Stimulated activated CD4-positive, alpha-beta T cell treated with anti-CD3 and anti-CD28 coated beads, Interleukin-2, amount 100 ng/mL, for 48 hours (primary cell): ENCODE measurements around the gene DUSP6.
A peak's percentile ranks its signal among the peaks of the same experiment; 100 is the strongest.

Experiments used
- DNase-seq, 2 donors: peaks; one replicate each; pipeline ENCODE4 v3.0.0-alpha.2; 2020

DUSP6 gene, protein sequence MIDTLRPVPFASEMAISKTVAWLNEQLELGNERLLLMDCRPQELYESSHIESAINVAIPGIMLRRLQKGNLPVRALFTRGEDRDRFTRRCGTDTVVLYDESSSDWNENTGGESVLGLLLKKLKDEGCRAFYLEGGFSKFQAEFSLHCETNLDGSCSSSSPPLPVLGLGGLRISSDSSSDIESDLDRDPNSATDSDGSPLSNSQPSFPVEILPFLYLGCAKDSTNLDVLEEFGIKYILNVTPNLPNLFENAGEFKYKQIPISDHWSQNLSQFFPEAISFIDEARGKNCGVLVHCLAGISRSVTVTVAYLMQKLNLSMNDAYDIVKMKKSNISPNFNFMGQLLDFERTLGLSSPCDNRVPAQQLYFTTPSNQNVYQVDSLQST

GRCh38 chr12:89352492-89353187, at the start of gene DUSP6:
DUSP6 (minus strand) TSS chr12:89352501; CDS start chr12:89352039, 462 bp downstream.
- peak; percentile 77 to 78 for DNase-seq

GRCh38 chr12:89401433-89402058, 49.2 kb upstream of the DUSP6 start:
- DNase-seq = no peak

- DNase-seq = no peak
These were observed 48.1 kb upstream of the DUSP6 start for GRCh38 chr12:89400415-89400814.

- no peak for DNase-seq
These were observed 43.4 kb upstream of the DUSP6 start for GRCh38 chr12:89395712-89396111.

GRCh38 chr12:89393551-89394121, 41.3 kb upstream of the DUSP6 start:
- no peak for DNase-seq

GRCh38 chr12:89392391-89392790, 40.1 kb upstream of the DUSP6 start:
- no peak for DNase-seq

DNA sequence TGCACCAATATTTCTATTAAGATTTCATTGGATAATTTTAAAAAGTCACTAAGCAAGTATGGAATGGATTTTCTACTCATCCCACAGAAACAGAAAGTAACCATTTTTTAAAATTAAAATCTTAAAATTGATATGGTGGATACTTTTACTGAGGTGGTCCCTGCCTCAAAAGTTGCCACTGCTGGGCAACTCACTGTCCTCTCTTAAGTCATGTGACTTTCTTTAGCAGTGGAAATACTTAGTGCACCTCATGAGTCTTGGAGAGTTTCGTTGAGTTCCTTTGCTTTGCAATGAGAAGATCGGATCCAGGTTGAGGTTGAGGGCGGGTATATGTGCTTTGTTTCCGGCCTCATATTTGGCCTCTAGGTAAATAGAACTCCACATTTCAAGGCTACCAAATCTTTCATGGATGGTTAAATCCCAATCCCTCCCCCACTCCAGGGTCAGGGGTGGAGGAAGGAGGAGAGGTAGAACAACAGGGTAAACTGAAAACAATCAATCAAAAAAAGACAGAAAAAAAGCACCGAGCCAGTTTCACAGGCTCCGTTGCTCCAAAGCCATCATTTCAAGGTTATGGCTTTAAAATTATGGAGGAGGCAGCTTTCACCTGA, 39.5 kb upstream of the DUSP6 start:
- no peak for DNase-seq

GRCh38 chr12:89390802-89391673, 38.7 kb upstream of the DUSP6 start:
- no peak for DNase-seq

DNA sequence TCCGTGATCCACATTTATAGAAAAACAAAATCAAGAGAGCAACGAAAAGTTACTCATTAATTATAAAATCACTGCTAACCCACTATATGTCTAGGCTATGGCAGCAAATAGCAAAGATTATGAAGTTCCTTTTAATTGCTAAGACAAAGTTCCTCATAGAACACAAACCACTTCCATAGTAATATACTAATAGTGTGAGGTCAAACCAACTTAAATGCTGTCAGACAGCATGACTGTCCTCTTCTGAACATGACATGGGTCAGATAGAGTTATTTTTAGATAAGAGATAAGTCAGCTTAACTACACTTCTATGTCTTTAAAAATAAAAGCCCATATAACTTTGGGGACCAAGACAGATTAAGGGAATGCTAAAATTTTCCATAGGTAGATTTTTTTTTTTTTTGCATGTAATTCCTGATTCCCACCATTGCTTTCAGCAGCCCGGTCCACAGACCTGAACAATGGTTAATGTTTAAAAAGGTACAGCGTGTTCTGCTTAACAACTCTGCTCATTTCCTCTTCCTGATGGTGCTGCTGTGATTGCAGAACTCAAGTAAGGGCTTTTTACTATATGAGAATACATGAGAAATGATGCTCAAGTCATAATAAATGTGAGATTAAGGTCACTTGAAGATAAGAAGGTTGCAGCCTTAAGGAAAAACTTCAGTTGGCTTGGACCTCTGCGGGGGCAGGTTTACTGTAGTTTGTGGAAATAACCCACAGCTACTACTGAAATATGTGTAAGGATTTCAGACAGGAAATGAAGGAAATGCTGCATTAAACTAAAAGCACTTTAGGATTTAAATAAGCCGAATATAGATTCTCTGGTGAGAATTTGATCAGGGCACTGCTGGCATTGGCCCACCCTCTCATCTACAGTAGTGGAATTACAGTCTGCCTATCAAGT, 37.7 kb upstream of the DUSP6 start:
- no peak for DNase-seq

- no peak for DNase-seq
These were observed 33.8 kb upstream of the DUSP6 start for GRCh38 chr12:89386138-89386537.

GRCh38 chr12:89384807-89385206, 32.5 kb upstream of the DUSP6 start:
- no peak for DNase-seq

DNA sequence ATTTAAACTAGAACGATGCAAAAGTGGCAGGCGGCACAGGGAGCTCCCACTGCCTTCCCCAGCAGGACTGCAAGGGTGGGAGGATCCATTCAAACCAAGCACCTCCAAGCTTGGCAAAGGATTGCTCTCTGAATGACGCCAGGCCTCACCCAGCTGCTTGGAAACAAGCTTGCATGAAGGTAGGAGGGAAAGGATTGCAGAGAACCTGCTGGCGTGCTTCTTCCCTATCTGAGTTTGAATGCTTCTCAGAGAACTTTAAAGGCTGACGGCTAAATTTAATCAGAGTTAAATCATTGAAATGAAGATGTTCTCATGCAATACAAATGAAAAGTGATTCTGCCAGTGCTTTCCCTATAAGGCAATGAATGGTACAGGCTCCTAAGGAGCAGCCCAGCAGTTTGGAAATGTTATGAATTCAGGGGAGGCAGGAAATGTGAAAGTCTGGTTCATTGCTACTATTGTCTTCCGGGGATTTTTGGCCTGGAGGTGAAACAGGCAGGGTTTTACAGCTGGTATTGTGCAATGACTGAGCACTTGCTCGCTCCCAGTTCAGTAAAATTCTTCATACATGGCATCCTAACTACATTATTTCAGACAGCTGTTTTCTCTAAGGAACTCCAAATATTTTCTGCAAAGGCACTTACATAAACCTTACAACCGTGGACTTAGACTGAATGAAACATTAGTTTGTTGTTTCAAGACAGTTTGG, 31.9 kb upstream of the DUSP6 start:
- no peak for DNase-seq

DNA sequence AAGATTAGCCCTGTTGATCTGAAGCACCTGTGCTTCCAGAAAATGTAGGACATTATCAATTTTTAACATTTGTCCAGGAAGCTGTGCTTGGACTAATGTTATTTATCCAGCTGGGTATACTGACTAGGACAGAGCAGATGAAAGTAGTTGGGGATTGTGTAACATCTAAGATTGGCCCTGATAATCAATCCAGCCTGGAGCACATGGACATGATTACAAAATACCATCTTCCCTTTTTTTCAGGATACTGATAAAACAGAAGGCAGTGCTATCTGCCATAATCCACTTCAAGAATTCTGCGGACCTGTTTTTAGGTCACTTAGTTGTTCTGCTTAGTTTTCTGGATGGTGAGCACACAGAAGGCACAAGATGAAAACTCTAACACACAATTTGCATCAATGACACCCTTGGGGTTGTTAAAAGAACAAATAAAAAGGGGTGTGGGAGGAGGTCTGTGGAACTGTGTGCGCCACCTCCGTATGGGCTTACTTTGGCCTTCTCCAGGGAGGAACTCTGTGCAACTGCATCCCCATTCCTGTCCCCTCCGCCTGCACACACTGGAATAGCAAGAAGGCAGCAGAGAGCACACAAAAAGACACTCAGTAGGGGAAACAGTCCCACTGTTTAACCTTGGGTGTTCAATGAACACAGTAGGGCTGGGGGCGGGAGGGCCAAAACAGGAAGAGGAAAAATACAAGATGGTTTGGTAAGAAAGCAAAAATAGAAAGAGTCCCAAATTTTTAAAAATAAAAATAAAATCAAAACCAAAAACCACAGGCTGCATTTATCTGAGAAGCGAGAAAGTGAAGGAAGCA, 31.1 kb upstream of the DUSP6 start:
- DNase-seq = no peak

- DNase-seq = no peak
These were observed 30.0 kb upstream of the DUSP6 start for GRCh38 chr12:89382328-89382727.

GRCh38 chr12:89379839-89380467, 27.7 kb upstream of the DUSP6 start:
- no peak for DNase-seq

DNA sequence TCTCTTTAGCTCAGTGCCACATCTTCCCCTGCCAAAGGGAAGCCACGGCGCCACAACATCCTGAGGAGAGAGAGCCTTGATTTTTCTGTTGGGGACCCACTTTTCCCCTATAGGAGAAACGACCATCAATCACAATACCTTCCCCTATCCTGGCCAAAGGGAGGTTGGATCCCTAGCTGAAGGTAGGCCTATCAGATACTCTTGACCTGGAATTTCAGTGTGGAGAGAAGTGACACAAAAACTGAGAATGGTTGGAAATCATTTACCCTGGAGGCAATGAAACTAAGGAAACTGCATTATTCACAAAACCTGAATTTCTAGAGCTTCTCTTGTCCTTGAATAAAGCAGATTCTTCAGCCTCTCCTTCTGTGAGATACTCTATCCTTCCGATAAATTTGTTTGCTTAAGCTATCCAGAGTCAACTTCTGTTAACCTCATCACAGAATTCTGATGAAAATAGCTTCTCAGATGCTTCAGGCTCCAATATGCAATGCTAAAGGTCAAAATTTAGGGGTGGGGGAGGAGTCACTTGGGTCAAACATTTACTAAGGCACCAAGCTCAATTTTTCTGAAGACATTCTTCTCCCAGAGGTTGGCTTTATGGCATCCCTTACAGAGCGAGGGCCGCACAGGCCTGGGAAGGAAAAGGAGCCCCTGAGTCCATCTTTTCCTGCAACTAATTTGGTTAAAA, 27.0 kb upstream of the DUSP6 start:
- DNase-seq = no peak

DNA sequence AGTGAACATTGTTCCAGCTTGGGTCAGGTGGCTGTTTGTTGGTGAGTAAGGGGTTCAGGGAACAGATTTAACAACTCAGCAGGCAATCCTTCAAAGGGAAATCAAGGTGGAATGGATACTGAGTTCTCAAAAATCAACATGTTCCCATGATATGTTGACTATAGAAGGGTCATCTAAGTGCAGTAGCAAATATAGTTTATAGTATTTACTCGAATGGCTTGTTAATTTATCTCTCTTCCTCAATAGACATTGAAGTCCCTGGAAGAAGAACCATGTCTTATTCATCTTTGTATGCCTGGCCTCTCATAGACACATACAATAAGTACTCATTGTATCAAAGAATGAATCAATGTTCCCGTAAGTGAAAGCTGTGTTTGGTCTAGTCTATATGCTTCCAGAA, 24.5 kb upstream of the DUSP6 start:
- no peak for DNase-seq

- DNase-seq = no peak
These were observed 23.9 kb upstream of the DUSP6 start for GRCh38 chr12:89376202-89376529.
